Measurements from ENCODE around the gene CFAP119. TPM values are rescaled to one million over a fixed set of nuclear protein-coding genes. Genes with fewer than 3 reads are reported as not detected.

The CFAP119 gene
- total and polyA plus RNA-seq, 2 experiments from 2014 or later, result 5.0 to 6.1 TPM

GRCh38 chr16:30757316-30757715 lies 4.5 kb downstream of the CFAP119 start:
- Histone ChIP-seq H3K4me1 (ENCODE audit: insufficient read depth) (peaks cover 6% of the 10 kb centered on the region), H3K4me2 (no peak overlapping the region), H3K9me2 (replicated peaks; ENCODE audit: insufficient read depth) (no peaks in the 10 kb centered on the region), H3K79me2 (peaks cover under 1% of the 10 kb centered on the region), H3K27me3 (no peaks in the 10 kb centered on the region), H4K20me1 (ENCODE audit: insufficient read depth, poor library complexity, severe bottlenecking) (no peaks in the 10 kb centered on the region), H2AFZ (no peak overlapping the region), H3K27ac (no peak overlapping the region), H3K9me3 (ENCODE audit: low read depth) (no peaks in the 10 kb centered on the region), H3K36me3 (replicated peaks; ENCODE audit: insufficient read depth, low read depth) (no peaks in the 10 kb centered on the region), H3K4me3 (no peak overlapping the region)
- DNase-seq (ENCODE audit: low spot score), result no peak
- TF ChIP-seq EZH2 (IDR thresholded peaks at IDR 0.05; ENCODE audit: borderline replicate concordance) (no peak), EZH2phosphoT487 (IDR thresholded peaks at IDR 0.05; ENCODE audit: low read depth, severe bottlenecking, unreplicated experiment) (no peak), CTCF (IDR thresholded peaks at IDR 0.05; ENCODE audit: poor library complexity) (no peak)
- WGBS (ENCODE audit: low lambda C conversion rate, missing lambda C conversion rate), result 92% methylated on average over 7 of the region's 7 CpGs

GRCh38 chr16:30756781-30757100 lies 5.1 kb downstream of the CFAP119 start:
- no peaks in the 10 kb centered on the region for H4K20me1 ChIP-seq (ENCODE audit: insufficient read depth, poor library complexity, severe bottlenecking)
- TF ChIP-seq EZH2phosphoT487 (IDR thresholded peaks at IDR 0.05; ENCODE audit: low read depth, severe bottlenecking, unreplicated experiment), result no peak
- TF ChIP-seq CTCF (IDR thresholded peaks at IDR 0.05; ENCODE audit: poor library complexity), result no peak
- TF ChIP-seq EZH2 (IDR thresholded peaks at IDR 0.05; ENCODE audit: borderline replicate concordance), result no peak
- no peaks in the 10 kb centered on the region for H3K79me2 ChIP-seq
- peaks cover 6% of the 10 kb centered on the region for H3K4me1 ChIP-seq (ENCODE audit: insufficient read depth)
- no peaks in the 10 kb centered on the region for H3K9me2 ChIP-seq (replicated peaks; ENCODE audit: insufficient read depth)
- no peaks in the 10 kb centered on the region for H3K9me3 ChIP-seq (ENCODE audit: low read depth)
- no peaks in the 10 kb centered on the region for H3K27me3 ChIP-seq
- no peak for DNase-seq (ENCODE audit: low spot score)
- no peaks in the 10 kb centered on the region for H3K36me3 ChIP-seq (replicated peaks; ENCODE audit: insufficient read depth, low read depth)
- no peak overlapping the region for H3K27ac ChIP-seq
- 99% methylated on average over 13 of the region's 13 CpGs for WGBS (ENCODE audit: low lambda C conversion rate, missing lambda C conversion rate)
- no peak overlapping the region for H2AFZ ChIP-seq
- no peak overlapping the region for H3K4me2 ChIP-seq
- H3K4me3 ChIP-seq, result no peak overlapping the region

GRCh38 chr16:30755955-30756780 lies 5.7 kb downstream of the CFAP119 start:
- no peak overlapping the region for H3K4me2 ChIP-seq
- WGBS (ENCODE audit: low lambda C conversion rate, missing lambda C conversion rate), result 96% methylated on average over 20 of the region's 20 CpGs
- no peak for DNase-seq (ENCODE audit: low spot score)
- H3K27me3 ChIP-seq, result no peaks in the 10 kb centered on the region
- no peaks in the 10 kb centered on the region for H3K79me2 ChIP-seq
- peaks cover 5% of the 10 kb centered on the region for H3K4me1 ChIP-seq (ENCODE audit: insufficient read depth)
- H3K27ac ChIP-seq, result no peak overlapping the region
- H3K9me3 ChIP-seq (ENCODE audit: low read depth), result no peaks in the 10 kb centered on the region
- no peak overlapping the region for H2AFZ ChIP-seq
- no peaks in the 10 kb centered on the region for H3K36me3 ChIP-seq (replicated peaks; ENCODE audit: insufficient read depth, low read depth)
- H3K9me2 ChIP-seq (replicated peaks; ENCODE audit: insufficient read depth), result no peaks in the 10 kb centered on the region
- H3K4me3 ChIP-seq, result no peak overlapping the region
- TF ChIP-seq CTCF (IDR thresholded peaks at IDR 0.05; ENCODE audit: poor library complexity), result no peak
- no peak for TF ChIP-seq EZH2phosphoT487 (IDR thresholded peaks at IDR 0.05; ENCODE audit: low read depth, severe bottlenecking, unreplicated experiment)
- no peak for TF ChIP-seq EZH2 (IDR thresholded peaks at IDR 0.05; ENCODE audit: borderline replicate concordance)
- no peaks in the 10 kb centered on the region for H4K20me1 ChIP-seq (ENCODE audit: insufficient read depth, poor library complexity, severe bottlenecking)

Data from hepatocyte (in vitro differentiated cells).